ENCODE measurements around the gene PDE4DIP.
"Not testable (repeated sequence)": the region's sequence is repeated elsewhere in the genome, so short reads cannot be mapped to it uniquely, and the experiment has no call there.

DNA sequence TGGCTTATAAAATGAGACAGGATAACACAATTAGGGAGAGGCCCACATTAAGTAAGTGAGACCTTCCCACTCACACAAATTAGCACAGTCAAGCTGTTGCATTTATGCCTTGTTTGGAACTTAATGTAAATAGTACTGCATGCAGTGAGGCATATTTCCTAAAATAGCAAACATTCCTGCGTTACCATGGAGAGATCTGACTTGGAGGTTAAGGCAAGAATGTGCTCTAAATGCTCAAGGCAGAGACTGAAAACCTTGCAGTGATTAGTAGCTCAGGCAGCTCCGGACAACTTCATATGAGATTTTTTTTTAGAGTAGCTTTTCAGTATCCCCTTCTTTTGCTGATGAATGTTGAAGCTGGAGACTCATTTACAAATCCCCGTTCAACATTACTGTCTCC is 98.7 kb downstream of the PDE4DIP start:
- TF ChIP-seq, protein P1, sequence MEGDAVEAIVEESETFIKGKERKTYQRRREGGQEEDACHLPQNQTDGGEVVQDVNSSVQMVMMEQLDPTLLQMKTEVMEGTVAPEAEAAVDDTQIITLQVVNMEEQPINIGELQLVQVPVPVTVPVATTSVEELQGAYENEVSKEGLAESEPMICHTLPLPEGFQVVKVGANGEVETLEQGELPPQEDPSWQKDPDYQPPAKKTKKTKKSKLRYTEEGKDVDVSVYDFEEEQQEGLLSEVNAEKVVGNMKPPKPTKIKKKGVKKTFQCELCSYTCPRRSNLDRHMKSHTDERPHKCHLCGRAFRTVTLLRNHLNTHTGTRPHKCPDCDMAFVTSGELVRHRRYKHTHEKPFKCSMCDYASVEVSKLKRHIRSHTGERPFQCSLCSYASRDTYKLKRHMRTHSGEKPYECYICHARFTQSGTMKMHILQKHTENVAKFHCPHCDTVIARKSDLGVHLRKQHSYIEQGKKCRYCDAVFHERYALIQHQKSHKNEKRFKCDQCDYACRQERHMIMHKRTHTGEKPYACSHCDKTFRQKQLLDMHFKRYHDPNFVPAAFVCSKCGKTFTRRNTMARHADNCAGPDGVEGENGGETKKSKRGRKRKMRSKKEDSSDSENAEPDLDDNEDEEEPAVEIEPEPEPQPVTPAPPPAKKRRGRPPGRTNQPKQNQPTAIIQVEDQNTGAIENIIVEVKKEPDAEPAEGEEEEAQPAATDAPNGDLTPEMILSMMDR (IDR thresholded peaks at IDR 0.05; ENCODE audit: low read depth, low read length, missing input control), result not testable (repeated sequence)
- TF ChIP-seq GABPA (IDR thresholded peaks at IDR 0.05 in 1 of 2, conservative IDR thresholded peaks at IDR 0.05 in 1 of 2); JUND (IDR thresholded peaks at IDR 0.05): not testable (repeated sequence)
- TF ChIP-seq, protein P2, sequence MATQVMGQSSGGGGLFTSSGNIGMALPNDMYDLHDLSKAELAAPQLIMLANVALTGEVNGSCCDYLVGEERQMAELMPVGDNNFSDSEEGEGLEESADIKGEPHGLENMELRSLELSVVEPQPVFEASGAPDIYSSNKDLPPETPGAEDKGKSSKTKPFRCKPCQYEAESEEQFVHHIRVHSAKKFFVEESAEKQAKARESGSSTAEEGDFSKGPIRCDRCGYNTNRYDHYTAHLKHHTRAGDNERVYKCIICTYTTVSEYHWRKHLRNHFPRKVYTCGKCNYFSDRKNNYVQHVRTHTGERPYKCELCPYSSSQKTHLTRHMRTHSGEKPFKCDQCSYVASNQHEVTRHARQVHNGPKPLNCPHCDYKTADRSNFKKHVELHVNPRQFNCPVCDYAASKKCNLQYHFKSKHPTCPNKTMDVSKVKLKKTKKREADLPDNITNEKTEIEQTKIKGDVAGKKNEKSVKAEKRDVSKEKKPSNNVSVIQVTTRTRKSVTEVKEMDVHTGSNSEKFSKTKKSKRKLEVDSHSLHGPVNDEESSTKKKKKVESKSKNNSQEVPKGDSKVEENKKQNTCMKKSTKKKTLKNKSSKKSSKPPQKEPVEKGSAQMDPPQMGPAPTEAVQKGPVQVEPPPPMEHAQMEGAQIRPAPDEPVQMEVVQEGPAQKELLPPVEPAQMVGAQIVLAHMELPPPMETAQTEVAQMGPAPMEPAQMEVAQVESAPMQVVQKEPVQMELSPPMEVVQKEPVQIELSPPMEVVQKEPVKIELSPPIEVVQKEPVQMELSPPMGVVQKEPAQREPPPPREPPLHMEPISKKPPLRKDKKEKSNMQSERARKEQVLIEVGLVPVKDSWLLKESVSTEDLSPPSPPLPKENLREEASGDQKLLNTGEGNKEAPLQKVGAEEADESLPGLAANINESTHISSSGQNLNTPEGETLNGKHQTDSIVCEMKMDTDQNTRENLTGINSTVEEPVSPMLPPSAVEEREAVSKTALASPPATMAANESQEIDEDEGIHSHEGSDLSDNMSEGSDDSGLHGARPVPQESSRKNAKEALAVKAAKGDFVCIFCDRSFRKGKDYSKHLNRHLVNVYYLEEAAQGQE (IDR thresholded peaks at IDR 0.05), result not testable (repeated sequence)
- TF ChIP-seq, protein P3, sequence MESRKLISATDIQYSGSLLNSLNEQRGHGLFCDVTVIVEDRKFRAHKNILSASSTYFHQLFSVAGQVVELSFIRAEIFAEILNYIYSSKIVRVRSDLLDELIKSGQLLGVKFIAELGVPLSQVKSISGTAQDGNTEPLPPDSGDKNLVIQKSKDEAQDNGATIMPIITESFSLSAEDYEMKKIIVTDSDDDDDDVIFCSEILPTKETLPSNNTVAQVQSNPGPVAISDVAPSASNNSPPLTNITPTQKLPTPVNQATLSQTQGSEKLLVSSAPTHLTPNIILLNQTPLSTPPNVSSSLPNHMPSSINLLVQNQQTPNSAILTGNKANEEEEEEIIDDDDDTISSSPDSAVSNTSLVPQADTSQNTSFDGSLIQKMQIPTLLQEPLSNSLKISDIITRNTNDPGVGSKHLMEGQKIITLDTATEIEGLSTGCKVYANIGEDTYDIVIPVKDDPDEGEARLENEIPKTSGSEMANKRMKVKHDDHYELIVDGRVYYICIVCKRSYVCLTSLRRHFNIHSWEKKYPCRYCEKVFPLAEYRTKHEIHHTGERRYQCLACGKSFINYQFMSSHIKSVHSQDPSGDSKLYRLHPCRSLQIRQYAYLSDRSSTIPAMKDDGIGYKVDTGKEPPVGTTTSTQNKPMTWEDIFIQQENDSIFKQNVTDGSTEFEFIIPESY (IDR thresholded peaks at IDR 0.05), result not testable (repeated sequence)

Data from liver (tissue), 3 donors.